Hepatocyte (in vitro differentiated cells): Measurements from ENCODE around the gene MADD. TPM values are rescaled to one million over a fixed set of nuclear protein-coding genes. Genes with fewer than 3 reads are reported as not detected.
A peak's percentile ranks its signal among the peaks of the same experiment; 100 is the strongest.

Experiments used
- DNase-seq: peaks from one replicate; pipeline ENCODE4 v3.0.0-alpha.2; 2016; ENCODE audit warnings: low spot score
- H2AFZ ChIP-seq: fragments of 200-600 bp; sonication (generic); 2 replicates; pipeline ENCODE4 v1.6.0; 2016; ENCODE audit warnings: antibody characterized with exemption, mild to moderate bottlenecking
- H3K27ac ChIP-seq: fragments of 200-600 bp; sonication (generic); 2 replicates; pipeline ENCODE4 v1.5.1; 2016; ENCODE audit warnings: mild to moderate bottlenecking
- H3K27me3 ChIP-seq: fragments of 200-600 bp; sonication (generic); 2 replicates; pipeline ENCODE4 v1.6.1; 2016
- H3K36me3 ChIP-seq: fragments of 200-600 bp; sonication (generic); replicated peaks from 2 replicates; pipeline ENCODE4 v1.5.1; 2016; ENCODE audit warnings: low read depth; ENCODE audit not compliant: insufficient read depth
- H3K4me1 ChIP-seq: fragments of 200-600 bp; sonication (generic); 2 replicates; pipeline ENCODE4 v1.5.1; 2016; ENCODE audit warnings: mild to moderate bottlenecking, moderate library complexity; ENCODE audit not compliant: insufficient read depth
- H3K4me2 ChIP-seq: fragments of 200-600 bp; sonication (generic); 2 replicates; pipeline ENCODE4 v1.6.0; 2016
- H3K4me3 ChIP-seq: fragments of 200-600 bp; sonication (generic); 2 replicates; pipeline ENCODE4 v1.5.1; 2016; ENCODE audit warnings: mild to moderate bottlenecking
- H3K79me2 ChIP-seq: fragments of 200-600 bp; sonication (generic); 2 replicates; pipeline ENCODE4 v1.6.0; 2017; ENCODE audit warnings: mild to moderate bottlenecking
- H3K9me2 ChIP-seq: fragments of 200-600 bp; sonication (generic); replicated peaks from 2 replicates; pipeline ENCODE4 v1.6.0; 2017; ENCODE audit warnings: mild to moderate bottlenecking; ENCODE audit not compliant: insufficient read depth
- H3K9me3 ChIP-seq: fragments of 200-600 bp; sonication (generic); 2 replicates; pipeline ENCODE4 v1.5.1; 2016; ENCODE audit warnings: low read depth, mild to moderate bottlenecking
- H4K20me1 ChIP-seq: fragments of 200-600 bp; sonication (generic); 2 replicates; pipeline ENCODE4 v1.6.0; 2016; ENCODE audit warnings: mild to moderate bottlenecking; ENCODE audit not compliant: insufficient read depth, poor library complexity, severe bottlenecking
- EZH2 ChIP-seq: fragments of 200-600 bp; sonication (generic); IDR thresholded peaks from 2 replicates; pipeline ENCODE4 v1.6.1; 2016; ENCODE audit warnings: antibody characterized with exemption, mild to moderate bottlenecking, borderline replicate concordance
- EZH2phosphoT487 ChIP-seq: fragments of 200-600 bp; sonication (generic); IDR thresholded peaks from one replicate; pipeline ENCODE4 v1.6.1; 2018; ENCODE audit warnings: antibody characterized with exemption, mild to moderate bottlenecking, low read depth, moderate library complexity; ENCODE audit not compliant: unreplicated experiment, severe bottlenecking
- WGBS: methylation state at CpG from one replicate; pipeline ENCODE4 v1.1.6; 2016; ENCODE audit warnings: low lambda C conversion rate; ENCODE audit errors: missing lambda C conversion rate; 5-methylcytosine and 5-hydroxymethylcytosine counted together
- polyA plus RNA-seq: library from polyadenylated mRNA; unstranded; fragments of >200 nt; fragmentation: Nextera tagmentation; extraction: Ambion mirVana; gene quantifications from 2 replicates; pipeline ENCODE4 v1.2.1, GENCODE V29; 2016
- total RNA-seq: library from RNA; depleted of rRNA; stranded (reverse); fragments of >200 nt; gene quantifications from 2 replicates; pipeline ENCODE4 v1.2.3, GENCODE V29; 2014
- TF ChIP-seq, protein P1 (sequence below): fragments of 200-600 bp; sonication (generic); IDR thresholded peaks from 2 replicates; pipeline ENCODE4 v1.5.1; 2016; ENCODE audit warnings: antibody characterized with exemption, mild to moderate bottlenecking; ENCODE audit not compliant: poor library complexity

MADD gene
- total and polyA plus RNA-seq, 2 experiments from 2014 or later = 17.6 to 19.1 TPM

DNA sequence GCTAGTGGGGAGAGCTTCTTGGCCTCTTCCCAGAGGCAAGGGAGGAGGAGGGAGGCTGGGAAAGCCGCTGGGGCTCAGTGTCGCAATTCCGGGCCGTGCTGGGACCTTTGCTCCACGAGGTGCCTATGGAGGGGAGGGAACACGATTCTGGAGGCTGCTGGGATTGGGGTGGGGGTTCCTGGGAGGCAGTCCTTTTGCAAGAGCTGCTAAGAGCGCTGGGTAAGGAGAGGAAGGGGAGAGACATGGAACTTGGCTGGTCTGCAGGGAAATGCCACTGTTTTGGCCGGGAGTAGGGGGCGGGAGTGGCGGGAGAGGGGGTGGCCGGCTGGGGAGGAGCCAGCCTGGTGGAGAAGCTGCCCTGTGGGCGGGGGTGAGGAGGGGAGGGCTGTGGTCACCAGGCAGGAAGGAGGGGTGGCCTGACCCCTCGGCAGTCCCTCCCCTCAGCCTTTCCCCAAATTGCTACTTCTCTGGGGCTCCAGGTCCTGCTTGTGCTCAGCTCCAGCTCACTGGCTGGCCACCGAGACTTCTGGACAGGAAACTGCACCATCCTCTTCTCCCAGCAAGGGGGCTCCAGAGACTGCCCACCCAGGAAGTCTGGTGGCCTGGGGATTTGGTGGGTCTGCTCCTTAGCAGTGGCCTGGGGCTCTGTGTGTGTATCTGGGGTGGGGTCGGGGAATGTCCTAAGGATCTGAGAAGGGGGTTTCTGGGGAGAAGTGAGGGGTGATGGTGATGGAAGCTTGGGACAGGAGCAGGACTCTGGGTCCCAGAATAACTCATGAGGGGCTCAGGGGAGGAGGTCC is 12.2 kb upstream of the MADD start, which contains the start of gene NR1H3:
TSS of gene NR1H3 (plus strand) at position 480 of the 800 bp plus-strand sequence. CDS start 1,221 bp downstream, outside the sequence.
- peak; percentile 80 for DNase-seq
- Histone ChIP-seq H3K4me1 (peaks cover 44% of the 10 kb centered on the region), H3K4me3 (no peak within 1 kb of the TSS)

GRCh38 chr11:47258317-47258902 is 11.5 kb upstream of the MADD start:
- Histone ChIP-seq H2AFZ (no peak overlapping the region), H3K27ac (peak overlapping the region; percentile 87), H3K27me3 (no peaks in the 10 kb centered on the region), H3K4me2 (peak overlapping the region; percentile 74), H4K20me1 (no peaks in the 10 kb centered on the region), H3K79me2 (peaks cover 3% of the 10 kb centered on the region), H3K4me3 (no peak overlapping the region), H3K9me2 (no peaks in the 10 kb centered on the region), H3K9me3 (no peaks in the 10 kb centered on the region), H3K4me1 (peaks cover 44% of the 10 kb centered on the region), H3K36me3 (no peaks in the 10 kb centered on the region)
- no peak for DNase-seq
- TF ChIP-seq, protein P1, sequence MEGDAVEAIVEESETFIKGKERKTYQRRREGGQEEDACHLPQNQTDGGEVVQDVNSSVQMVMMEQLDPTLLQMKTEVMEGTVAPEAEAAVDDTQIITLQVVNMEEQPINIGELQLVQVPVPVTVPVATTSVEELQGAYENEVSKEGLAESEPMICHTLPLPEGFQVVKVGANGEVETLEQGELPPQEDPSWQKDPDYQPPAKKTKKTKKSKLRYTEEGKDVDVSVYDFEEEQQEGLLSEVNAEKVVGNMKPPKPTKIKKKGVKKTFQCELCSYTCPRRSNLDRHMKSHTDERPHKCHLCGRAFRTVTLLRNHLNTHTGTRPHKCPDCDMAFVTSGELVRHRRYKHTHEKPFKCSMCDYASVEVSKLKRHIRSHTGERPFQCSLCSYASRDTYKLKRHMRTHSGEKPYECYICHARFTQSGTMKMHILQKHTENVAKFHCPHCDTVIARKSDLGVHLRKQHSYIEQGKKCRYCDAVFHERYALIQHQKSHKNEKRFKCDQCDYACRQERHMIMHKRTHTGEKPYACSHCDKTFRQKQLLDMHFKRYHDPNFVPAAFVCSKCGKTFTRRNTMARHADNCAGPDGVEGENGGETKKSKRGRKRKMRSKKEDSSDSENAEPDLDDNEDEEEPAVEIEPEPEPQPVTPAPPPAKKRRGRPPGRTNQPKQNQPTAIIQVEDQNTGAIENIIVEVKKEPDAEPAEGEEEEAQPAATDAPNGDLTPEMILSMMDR = no peak
- no peak for TF ChIP-seq EZH2
- no peak for TF ChIP-seq EZH2phosphoT487
- WGBS = 89% methylated on average over 10 of the region's 11 CpGs

More for the DNA sequence above, 12.2 kb upstream of the MADD start, which contains the start of gene NR1H3:
- H3K36me3 ChIP-seq = no peaks in the 10 kb centered on the region
- H4K20me1 ChIP-seq = no peaks in the 10 kb centered on the region
- WGBS = 9% methylated on average over 9 of the region's 15 CpGs
- TF ChIP-seq, protein P1 = peak; percentile 56
- TF ChIP-seq EZH2phosphoT487 = no peak
- H3K9me3 ChIP-seq = no peaks in the 10 kb centered on the region
- H2AFZ ChIP-seq = peak within 1 kb of the TSS; percentile 60
- no peaks in the 10 kb centered on the region for H3K9me2 ChIP-seq
- H3K27me3 ChIP-seq = no peaks in the 10 kb centered on the region
- H3K4me2 ChIP-seq = peak within 1 kb of the TSS; percentile 74
- H3K27ac ChIP-seq = peak within 1 kb of the TSS; percentile 87
- peaks cover 3% of the 10 kb centered on the region for H3K79me2 ChIP-seq

DNA sequence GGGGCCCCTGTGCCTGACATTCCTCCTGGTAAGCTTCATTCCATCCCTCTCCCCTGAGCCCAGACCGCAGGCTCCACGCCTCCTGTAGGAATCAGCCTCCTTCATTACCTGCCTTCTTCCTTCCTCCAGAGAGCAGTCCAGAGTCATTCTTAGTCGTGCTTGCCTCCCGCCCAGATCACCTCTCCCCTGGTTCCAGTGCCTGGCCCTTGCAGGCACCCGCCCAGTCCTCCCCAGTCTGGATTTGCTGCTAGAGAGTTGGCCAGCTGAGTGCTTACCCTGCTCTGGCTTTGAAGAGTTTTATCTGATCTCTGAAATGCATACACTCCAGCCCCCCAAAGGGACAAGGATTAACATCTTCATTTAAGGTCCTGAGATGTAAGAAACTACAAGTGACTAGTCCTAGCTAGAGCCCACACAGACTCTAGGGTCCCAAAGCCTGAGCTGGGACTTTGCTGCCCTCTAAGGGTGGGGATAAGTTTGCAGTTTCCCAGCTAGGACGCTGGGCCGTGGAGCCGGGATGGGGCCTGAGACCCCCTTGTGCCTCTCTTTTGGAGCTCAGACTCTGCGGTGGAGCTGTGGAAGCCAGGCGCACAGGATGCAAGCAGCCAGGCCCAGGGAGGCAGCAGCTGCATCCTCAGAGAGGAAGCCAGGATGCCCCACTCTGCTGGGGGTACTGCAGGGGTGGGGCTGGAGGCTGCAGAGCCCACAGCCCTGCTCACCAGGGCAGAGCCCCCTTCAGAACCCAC is 10.5 kb upstream of the MADD start:
- Histone ChIP-seq H3K4me1 (peaks cover 38% of the 10 kb centered on the region), H3K4me2 (peak overlapping the region; percentile 74), H2AFZ (no peak overlapping the region), H3K4me3 (no peak overlapping the region), H4K20me1 (no peaks in the 10 kb centered on the region), H3K9me2 (no peaks in the 10 kb centered on the region), H3K9me3 (no peaks in the 10 kb centered on the region), H3K27me3 (no peaks in the 10 kb centered on the region), H3K79me2 (peaks cover 9% of the 10 kb centered on the region), H3K27ac (peak overlapping the region; percentile 87), H3K36me3 (no peaks in the 10 kb centered on the region)
- 41% methylated on average over 10 of the region's 10 CpGs for WGBS
- DNase-seq = peak; percentile 72
- TF ChIP-seq EZH2 = no peak
- TF ChIP-seq EZH2phosphoT487 = no peak
- TF ChIP-seq, protein P1 = peak; percentile 60
